GM12878 (cell line): Measurements from ENCODE around the gene EFCAB10.

Experiments used
- CTCF ChIP-seq, 3 experiments: IDR thresholded peaks in 2 of 3; conservative IDR thresholded peaks in 1 of 3; 2 replicates each; pipeline ENCODE4 v1.5.1; 2011; ENCODE audit warnings: low read depth in 3 of 3, low read length in 3 of 3, mild to moderate bottlenecking in 3 of 3, control low read depth in 2 of 3, moderate library complexity in 2 of 3, inconsistent platforms in 1 of 3, mixed read lengths in 1 of 3; ENCODE audit not compliant: control insufficient read depth in 2 of 3, insufficient read depth in 1 of 3; ENCODE audit errors: extremely low read depth in 1 of 3
- CUX1 ChIP-seq: IDR thresholded peaks from 2 replicates; pipeline ENCODE4 v1.6.1; 2012; ENCODE audit warnings: improper control_type of control experiment, low read depth, low read length; ENCODE audit not compliant: insufficient replicate concordance
- E2F4 ChIP-seq: IDR thresholded peaks from 2 replicates; pipeline ENCODE4 v1.6.1; 2012; ENCODE audit warnings: low read depth, low read length, improper control_type of control experiment
- EP300 ChIP-seq, 2 experiments: fragments of 150-350 bp in 1 of 2; IDR thresholded peaks; 2 replicates each; pipeline ENCODE4 v1.6.1; 2011 to 2012; ENCODE audit warnings: low read depth in 2 of 2, low read length in 2 of 2, borderline replicate concordance in 1 of 2, improper control_type of control experiment in 1 of 2, inconsistent platforms in 1 of 2; ENCODE audit not compliant: control insufficient read depth in 1 of 2
- ETV6 ChIP-seq, 2 experiments: fragments of 450-650 bp in 1 of 2; IDR thresholded peaks in 1 of 2; conservative IDR thresholded peaks in 1 of 2; 2 replicates each; pipeline ENCODE4 v1.6.1; 2014; ENCODE audit warnings: antibody characterized with exemption in 1 of 2, borderline replicate concordance in 1 of 2, low read depth in 1 of 2, mild to moderate bottlenecking in 1 of 2, moderate library complexity in 1 of 2
- EZH2 ChIP-seq: IDR thresholded peaks from 2 replicates; pipeline ENCODE4 v1.6.1; 2012; ENCODE audit warnings: low read depth, mild to moderate bottlenecking, control low read depth, inconsistent platforms, low read length, borderline replicate concordance; ENCODE audit not compliant: control insufficient read depth
- NBN ChIP-seq: fragments of 450-650 bp; IDR thresholded peaks from 2 replicates; pipeline ENCODE4 v1.6.1; 2016
- PAX8 ChIP-seq: fragments of 450-650 bp; IDR thresholded peaks from 2 replicates; pipeline ENCODE4 v1.6.1; 2017; ENCODE audit warnings: mild to moderate bottlenecking, moderate library complexity
- POLR2AphosphoS5 ChIP-seq: IDR thresholded peaks from 2 replicates; pipeline ENCODE4 v1.6.1; 2011; ENCODE audit warnings: mild to moderate bottlenecking, low read length, inconsistent platforms
- REST ChIP-seq: IDR thresholded peaks from 2 replicates; pipeline ENCODE4 v1.6.1; 2012; ENCODE audit warnings: mild to moderate bottlenecking, low read depth, low read length
- RFX5 ChIP-seq: IDR thresholded peaks from 2 replicates; pipeline ENCODE4 v1.6.1; 2011; ENCODE audit warnings: low read depth, low read length, improper control_type of control experiment
- SMARCA5 ChIP-seq: fragments of 450-650 bp; IDR thresholded peaks from 2 replicates; pipeline ENCODE4 v1.6.1; 2017; ENCODE audit warnings: mild to moderate bottlenecking
- TBL1XR1 ChIP-seq: IDR thresholded peaks from 2 replicates; pipeline ENCODE4 v1.6.1; 2012; ENCODE audit warnings: low read depth, low read length, improper control_type of control experiment
- USF1 ChIP-seq: IDR thresholded peaks from 2 replicates; pipeline ENCODE4 v1.6.1; 2011; ENCODE audit warnings: borderline replicate concordance, low read depth, mild to moderate bottlenecking, moderate library complexity, mixed read lengths, low read length; ENCODE audit not compliant: insufficient read depth; ENCODE audit errors: extremely low read length

GRCh38 chr7:105521717-105522463 is 59.4 kb downstream of the EFCAB10 start, which contains the start of gene PUS7:
- TF ChIP-seq EP300 (IDR thresholded peaks at IDR 0.05; ENCODE audit: borderline replicate concordance in 1 of 2, control insufficient read depth in 1 of 2, low read depth in 2 of 2, low read length in 2 of 2) = no peak
- 0 out of 2 replicates have a peak, but pooled peaks have one; percentile 16 for TF ChIP-seq NBN
- TF ChIP-seq SMARCA5 = peak; percentile 41
- TF ChIP-seq E2F4 = no peak
- no peak for TF ChIP-seq PAX8
- no peak for TF ChIP-seq CTCF (IDR thresholded peaks at IDR 0.05 in 2 of 3, conservative IDR thresholded peaks at IDR 0.05 in 1 of 3; ENCODE audit: control insufficient read depth in 2 of 3, extremely low read depth in 1 of 3, insufficient read depth in 1 of 3, low read depth in 3 of 3, low read length in 3 of 3)
- TF ChIP-seq POLR2AphosphoS5 = peak; percentile 62
- no peak for TF ChIP-seq EZH2
- TF ChIP-seq ETV6 (conservative IDR thresholded peaks at IDR 0.05 in 1 of 2, IDR thresholded peaks at IDR 0.05 in 1 of 2; ENCODE audit: borderline replicate concordance in 1 of 2, low read depth in 1 of 2) = no peak
- no peak for TF ChIP-seq TBL1XR1
- TF ChIP-seq RFX5 = no peak
- no peak for TF ChIP-seq USF1
- TF ChIP-seq REST = no peak
- TF ChIP-seq CUX1 = no peak
